GM23338 (cell line): ENCODE data around the gene SIRT3. TPM values are rescaled to one million over a fixed set of nuclear protein-coding genes. Genes with fewer than 3 reads are reported as not detected.

ENCODE experiments used
- ATAC-seq: fragments of 200-7000 bp; cut with Tn5 transposase; 3 replicates; pipeline ENCODE4 v1.9.1; 2020
- DNase-seq: peaks from one replicate; pipeline ENCODE4 v3.0.0-alpha.2; 2015; ENCODE audit warnings: low spot score
- H2AFZ ChIP-seq: fragments of 200-600 bp; sonication (generic); 2 replicates; pipeline ENCODE4 v1.8.0; 2016; ENCODE audit warnings: antibody characterized with exemption, mild to moderate bottlenecking, moderate library complexity
- H3F3A ChIP-seq: fragments of 200-600 bp; sonication (generic); replicated peaks from 2 replicates; pipeline ENCODE4 v1.8.0; 2017; ENCODE audit warnings: antibody characterized with exemption, mixed run types, low read depth
- H3K27ac ChIP-seq: fragments of 200-600 bp; sonication (generic); 2 replicates; pipeline ENCODE4 v1.6.1; 2016; ENCODE audit warnings: low read depth
- H3K27me3 ChIP-seq: fragments of 200-600 bp; sonication (generic); 2 replicates; pipeline ENCODE4 v1.8.0; 2016; ENCODE audit warnings: mild to moderate bottlenecking, mixed run types, moderate library complexity; ENCODE audit not compliant: insufficient read depth
- H3K36me3 ChIP-seq: fragments of 200-600 bp; sonication (generic); 2 replicates; pipeline ENCODE4 v1.8.0; 2016; ENCODE audit warnings: mild to moderate bottlenecking; ENCODE audit not compliant: insufficient read depth
- H3K4me1 ChIP-seq: fragments of 200-600 bp; sonication (generic); 2 replicates; pipeline ENCODE4 v1.8.0; 2016; ENCODE audit warnings: mild to moderate bottlenecking, moderate library complexity; ENCODE audit not compliant: insufficient read depth
- H3K4me2 ChIP-seq: fragments of 200-600 bp; sonication (generic); 2 replicates; pipeline ENCODE4 v1.7.1; 2017; ENCODE audit warnings: mixed run types
- H3K4me3 ChIP-seq: fragments of 200-600 bp; sonication (generic); 2 replicates; pipeline ENCODE4 v1.6.1; 2016; ENCODE audit warnings: mixed run types
- H3K79me2 ChIP-seq: fragments of 200-600 bp; sonication (generic); replicated peaks from 2 replicates; pipeline ENCODE4 v1.8.0; 2017; ENCODE audit warnings: mild to moderate bottlenecking; ENCODE audit not compliant: insufficient read depth
- H3K9me2 ChIP-seq: fragments of 200-600 bp; sonication (generic); 2 replicates; pipeline ENCODE4 v1.8.0; 2017; ENCODE audit not compliant: insufficient read depth
- H4K20me1 ChIP-seq: fragments of 200-600 bp; sonication (generic); replicated peaks from 2 replicates; pipeline ENCODE4 v1.8.0; 2017; ENCODE audit warnings: mild to moderate bottlenecking; ENCODE audit not compliant: insufficient read depth
- H3K27ac Mint-ChIP-seq: 2 replicates; pipeline ENCODE4 v1.8.0; 2020; ENCODE audit warnings: inconsistent platforms, mild to moderate bottlenecking, moderate library complexity, mixed read lengths
- H3K27me3 Mint-ChIP-seq: 3 replicates; pipeline ENCODE4 v1.8.0; 2022; ENCODE audit warnings: low read depth, mild to moderate bottlenecking, moderate library complexity, mixed read lengths, inconsistent platforms; ENCODE audit not compliant: insufficient read depth, poor library complexity
- H3K36me3 Mint-ChIP-seq: 3 replicates; pipeline ENCODE4 v1.8.0; 2021; ENCODE audit warnings: low read depth, mild to moderate bottlenecking, inconsistent platforms, moderate library complexity, mixed read lengths
- H3K4me1 Mint-ChIP-seq: 3 replicates; pipeline ENCODE4 v1.8.0; 2020; ENCODE audit warnings: mild to moderate bottlenecking, inconsistent platforms, mixed read lengths
- H3K4me3 Mint-ChIP-seq: 3 replicates; pipeline ENCODE4 v1.8.0; 2021; ENCODE audit warnings: moderate library complexity, mild to moderate bottlenecking, inconsistent platforms, mixed read lengths
- H3K9me3 Mint-ChIP-seq: 3 replicates; pipeline ENCODE4 v1.8.0; 2020; ENCODE audit warnings: moderate library complexity, mild to moderate bottlenecking, inconsistent platforms, mixed read lengths
- CREB1 ChIP-seq: fragments of 250-450 bp; sonication (Bioruptor Pico); IDR thresholded peaks from 2 replicates; pipeline ENCODE4 v1.5.0; 2020; ENCODE audit warnings: low read depth, mild to moderate bottlenecking, moderate library complexity
- EZH2 ChIP-seq: fragments of 200-600 bp; sonication (generic); IDR thresholded peaks from one replicate; pipeline ENCODE4 v1.8.0; 2017; ENCODE audit warnings: antibody characterized with exemption, mild to moderate bottlenecking, low read depth; ENCODE audit not compliant: unreplicated experiment
- NANOG ChIP-seq: IDR thresholded peaks from 2 replicates; pipeline ENCODE4 v1.6.1; 2016; ENCODE audit warnings: antibody characterized with exemption, borderline replicate concordance
- POLR2AphosphoS5 ChIP-seq: IDR thresholded peaks from 2 replicates; pipeline ENCODE4 v1.6.1; 2016; ENCODE audit warnings: antibody characterized with exemption, low read depth
- REST ChIP-seq: IDR thresholded peaks from one replicate; pipeline ENCODE4 v1.6.1; 2018; ENCODE audit warnings: antibody characterized with exemption; ENCODE audit not compliant: unreplicated experiment
- STAT1 ChIP-seq: IDR thresholded peaks from one replicate; pipeline ENCODE4 v1.6.1; 2016; ENCODE audit warnings: antibody characterized with exemption; ENCODE audit not compliant: unreplicated experiment
- ZNF114 ChIP-seq: fragments of 250-450 bp; sonication (Bioruptor Pico); IDR thresholded peaks from 2 replicates; pipeline ENCODE4 v1.5.0; 2020; ENCODE audit warnings: mild to moderate bottlenecking, moderate library complexity
- polyA plus RNA-seq: library from polyadenylated mRNA; unstranded; fragments of >200 nt; fragmentation: Nextera tagmentation; extraction: Ambion mirVana; gene quantifications from 2 replicates; pipeline ENCODE4 v1.2.1, GENCODE V29; 2016
- total RNA-seq: library from RNA; depleted of rRNA; stranded (reverse); fragments of >200 nt; shearing (Covaris generic); gene quantifications from 2 replicates; pipeline ENCODE4 v1.2.3, GENCODE V29; 2014
- TF ChIP-seq, protein P1 (sequence below), 2 experiments: fragments of 200-600 bp in 1 of 2; sonication (generic) in 1 of 2; conservative IDR thresholded peaks; 2 replicates each; pipeline versions ENCODE4 v1.5.1 to v1.6.1; 2016 to 2017; ENCODE audit warnings: antibody characterized with exemption in 2 of 2, low read depth in 2 of 2, mild to moderate bottlenecking in 2 of 2, moderate library complexity in 1 of 2
- TF ChIP-seq, protein P2 (sequence below): fragments of 250-450 bp; sonication (Bioruptor Pico); IDR thresholded peaks from 2 replicates; pipeline ENCODE4 v1.5.0; 2020; ENCODE audit warnings: mild to moderate bottlenecking, moderate library complexity

The SIRT3 gene
- total and polyA plus RNA-seq, 2 experiments from 2014 or later = 7.0 to 11.4 TPM

GRCh38 chr11:259413-259812, 23.3 kb upstream of the SIRT3 start:
- Histone ChIP-seq H3K27ac (no peak overlapping the region), H2AFZ (no peak overlapping the region), H3K4me2 (no peak overlapping the region), H3K9me2 (peaks cover 4% of the 10 kb centered on the region; the same call in 1 of the 2 replicates), H3K4me3 (no peak overlapping the region), H3F3A (no peaks in the 10 kb centered on the region), H4K20me1 (no peaks in the 10 kb centered on the region), H3K36me3 (no peaks in the 10 kb centered on the region), H3K27me3 (no peaks in the 10 kb centered on the region), H3K4me1 (no peaks in the 10 kb centered on the region), H3K79me2 (no peaks in the 10 kb centered on the region)
- Mint-ChIP-seq H3K27me3 (peaks cover 4% of the 10 kb centered on the region), H3K36me3 (peaks cover 8% of the 10 kb centered on the region; the same call in 1 of the 3 replicates), H3K4me3 (no peak overlapping the region), H3K9me3 (peaks cover 25% of the 10 kb centered on the region), H3K27ac (no peak overlapping the region), H3K4me1 (no peaks in the 10 kb centered on the region)
- DNase-seq (no peak), ATAC-seq (no peak)
- TF ChIP-seq STAT1 = no peak
- no peak for TF ChIP-seq NANOG
- TF ChIP-seq POLR2AphosphoS5 = no peak
- no peak for TF ChIP-seq EZH2
- TF ChIP-seq, protein P1, sequence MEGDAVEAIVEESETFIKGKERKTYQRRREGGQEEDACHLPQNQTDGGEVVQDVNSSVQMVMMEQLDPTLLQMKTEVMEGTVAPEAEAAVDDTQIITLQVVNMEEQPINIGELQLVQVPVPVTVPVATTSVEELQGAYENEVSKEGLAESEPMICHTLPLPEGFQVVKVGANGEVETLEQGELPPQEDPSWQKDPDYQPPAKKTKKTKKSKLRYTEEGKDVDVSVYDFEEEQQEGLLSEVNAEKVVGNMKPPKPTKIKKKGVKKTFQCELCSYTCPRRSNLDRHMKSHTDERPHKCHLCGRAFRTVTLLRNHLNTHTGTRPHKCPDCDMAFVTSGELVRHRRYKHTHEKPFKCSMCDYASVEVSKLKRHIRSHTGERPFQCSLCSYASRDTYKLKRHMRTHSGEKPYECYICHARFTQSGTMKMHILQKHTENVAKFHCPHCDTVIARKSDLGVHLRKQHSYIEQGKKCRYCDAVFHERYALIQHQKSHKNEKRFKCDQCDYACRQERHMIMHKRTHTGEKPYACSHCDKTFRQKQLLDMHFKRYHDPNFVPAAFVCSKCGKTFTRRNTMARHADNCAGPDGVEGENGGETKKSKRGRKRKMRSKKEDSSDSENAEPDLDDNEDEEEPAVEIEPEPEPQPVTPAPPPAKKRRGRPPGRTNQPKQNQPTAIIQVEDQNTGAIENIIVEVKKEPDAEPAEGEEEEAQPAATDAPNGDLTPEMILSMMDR (conservative IDR thresholded peaks at IDR 0.05; ENCODE audit: low read depth in 2 of 2) = no peak
- no peak for TF ChIP-seq ZNF114
- no peak for TF ChIP-seq REST
- TF ChIP-seq, protein P2, sequence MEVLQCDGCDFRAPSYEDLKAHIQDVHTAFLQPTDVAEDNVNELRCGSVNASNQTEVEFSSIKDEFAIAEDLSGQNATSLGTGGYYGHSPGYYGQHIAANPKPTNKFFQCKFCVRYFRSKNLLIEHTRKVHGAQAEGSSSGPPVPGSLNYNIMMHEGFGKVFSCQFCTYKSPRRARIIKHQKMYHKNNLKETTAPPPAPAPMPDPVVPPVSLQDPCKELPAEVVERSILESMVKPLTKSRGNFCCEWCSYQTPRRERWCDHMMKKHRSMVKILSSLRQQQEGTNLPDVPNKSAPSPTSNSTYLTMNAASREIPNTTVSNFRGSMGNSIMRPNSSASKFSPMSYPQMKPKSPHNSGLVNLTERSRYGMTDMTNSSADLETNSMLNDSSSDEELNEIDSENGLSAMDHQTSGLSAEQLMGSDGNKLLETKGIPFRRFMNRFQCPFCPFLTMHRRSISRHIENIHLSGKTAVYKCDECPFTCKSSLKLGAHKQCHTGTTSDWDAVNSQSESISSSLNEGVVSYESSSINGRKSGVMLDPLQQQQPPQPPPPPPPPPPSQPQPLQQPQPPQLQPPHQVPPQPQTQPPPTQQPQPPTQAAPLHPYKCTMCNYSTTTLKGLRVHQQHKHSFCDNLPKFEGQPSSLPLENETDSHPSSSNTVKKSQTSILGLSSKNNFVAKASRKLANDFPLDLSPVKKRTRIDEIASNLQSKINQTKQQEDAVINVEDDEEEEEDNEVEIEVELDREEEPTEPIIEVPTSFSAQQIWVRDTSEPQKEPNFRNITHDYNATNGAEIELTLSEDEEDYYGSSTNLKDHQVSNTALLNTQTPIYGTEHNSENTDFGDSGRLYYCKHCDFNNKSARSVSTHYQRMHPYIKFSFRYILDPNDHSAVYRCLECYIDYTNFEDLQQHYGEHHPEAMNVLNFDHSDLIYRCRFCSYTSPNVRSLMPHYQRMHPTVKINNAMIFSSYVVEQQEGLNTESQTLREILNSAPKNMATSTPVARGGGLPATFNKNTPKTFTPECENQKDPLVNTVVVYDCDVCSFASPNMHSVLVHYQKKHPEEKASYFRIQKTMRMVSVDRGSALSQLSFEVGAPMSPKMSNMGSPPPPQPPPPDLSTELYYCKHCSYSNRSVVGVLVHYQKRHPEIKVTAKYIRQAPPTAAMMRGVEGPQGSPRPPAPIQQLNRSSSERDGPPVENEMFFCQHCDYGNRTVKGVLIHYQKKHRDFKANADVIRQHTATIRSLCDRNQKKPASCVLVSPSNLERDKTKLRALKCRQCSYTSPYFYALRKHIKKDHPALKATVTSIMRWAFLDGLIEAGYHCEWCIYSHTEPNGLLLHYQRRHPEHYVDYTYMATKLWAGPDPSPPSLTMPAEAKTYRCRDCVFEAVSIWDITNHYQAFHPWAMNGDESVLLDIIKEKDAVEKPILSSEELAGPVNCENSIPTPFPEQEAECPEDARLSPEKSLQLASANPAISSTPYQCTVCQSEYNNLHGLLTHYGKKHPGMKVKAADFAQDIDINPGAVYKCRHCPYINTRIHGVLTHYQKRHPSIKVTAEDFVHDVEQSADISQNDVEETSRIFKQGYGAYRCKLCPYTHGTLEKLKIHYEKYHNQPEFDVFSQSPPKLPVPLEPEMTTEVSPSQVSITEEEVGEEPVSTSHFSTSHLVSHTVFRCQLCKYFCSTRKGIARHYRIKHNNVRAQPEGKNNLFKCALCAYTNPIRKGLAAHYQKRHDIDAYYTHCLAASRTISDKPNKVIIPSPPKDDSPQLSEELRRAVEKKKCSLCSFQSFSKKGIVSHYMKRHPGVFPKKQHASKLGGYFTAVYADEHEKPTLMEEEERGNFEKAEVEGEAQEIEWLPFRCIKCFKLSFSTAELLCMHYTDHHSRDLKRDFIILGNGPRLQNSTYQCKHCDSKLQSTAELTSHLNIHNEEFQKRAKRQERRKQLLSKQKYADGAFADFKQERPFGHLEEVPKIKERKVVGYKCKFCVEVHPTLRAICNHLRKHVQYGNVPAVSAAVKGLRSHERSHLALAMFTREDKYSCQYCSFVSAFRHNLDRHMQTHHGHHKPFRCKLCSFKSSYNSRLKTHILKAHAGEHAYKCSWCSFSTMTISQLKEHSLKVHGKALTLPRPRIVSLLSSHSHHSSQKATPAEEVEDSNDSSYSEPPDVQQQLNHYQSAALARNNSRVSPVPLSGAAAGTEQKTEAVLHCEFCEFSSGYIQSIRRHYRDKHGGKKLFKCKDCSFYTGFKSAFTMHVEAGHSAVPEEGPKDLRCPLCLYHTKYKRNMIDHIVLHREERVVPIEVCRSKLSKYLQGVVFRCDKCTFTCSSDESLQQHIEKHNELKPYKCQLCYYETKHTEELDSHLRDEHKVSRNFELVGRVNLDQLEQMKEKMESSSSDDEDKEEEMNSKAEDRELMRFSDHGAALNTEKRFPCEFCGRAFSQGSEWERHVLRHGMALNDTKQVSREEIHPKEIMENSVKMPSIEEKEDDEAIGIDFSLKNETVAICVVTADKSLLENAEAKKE (CRISPR knock-in tag) = no peak
- no peak for TF ChIP-seq CREB1 (CRISPR knock-in tag)
